Thoracic aorta (tissue), 2 donors: Measurements from ENCODE around the gene ZCCHC8. TPM values are rescaled to one million over a fixed set of nuclear protein-coding genes. Genes with fewer than 3 reads are reported as not detected.
"Not testable (repeated sequence)": the region's sequence is repeated elsewhere in the genome, so short reads cannot be mapped to it uniquely, and the experiment has no call there.

Source experiments
- ATAC-seq: fragments of 150-250 bp; one replicate; pipeline ENCODE4 v1.8.0; 2017; ENCODE audit warnings: low read depth; ENCODE audit not compliant: insufficient number of reproducible peaks, low FRiP score
- DNase-seq: peaks from one replicate; pipeline ENCODE4 v3.0.0-alpha.2; 2020; ENCODE audit warnings: low spot score
- H3K27ac ChIP-seq, 2 donors: fragments of 200-600 bp; sonication (generic); 1 replicate in 1 of 2; 2 replicates in 1 of 2; pipeline ENCODE4 v1.5.1; 2016; ENCODE audit warnings: mild to moderate bottlenecking in 2 of 2, moderate library complexity in 2 of 2
- H3K27me3 ChIP-seq: fragments of 200-600 bp; sonication (generic); replicated peaks from 2 replicates; pipeline ENCODE4 v1.6.0; 2016; ENCODE audit warnings: mild to moderate bottlenecking; ENCODE audit not compliant: insufficient read depth
- H3K36me3 ChIP-seq: fragments of 200-600 bp; sonication (generic); one replicate; pipeline ENCODE4 v1.5.1; 2016
- H3K4me1 ChIP-seq, 2 donors: fragments of 200-600 bp; sonication (generic); 1 replicate in 1 of 2; 2 replicates in 1 of 2; pipeline versions ENCODE4 v1.5.1 to v1.6.0; 2016; ENCODE audit warnings: low read depth in 2 of 2, mild to moderate bottlenecking in 1 of 2; ENCODE audit not compliant: control insufficient read depth in 1 of 2
- H3K4me3 ChIP-seq: fragments of 200-600 bp; sonication (generic); 2 replicates; pipeline ENCODE4 v1.5.1; 2016; ENCODE audit warnings: mild to moderate bottlenecking
- H3K9me3 ChIP-seq: fragments of 200-600 bp; sonication (generic); 2 replicates; pipeline ENCODE4 v1.5.1; 2016
- CTCF ChIP-seq: fragments of 200-600 bp; sonication (generic); IDR thresholded peaks from one replicate; pipeline ENCODE4 v1.5.1; 2019; ENCODE audit warnings: antibody characterized with exemption
- total RNA-seq, 2 donors: library from RNA; depleted of rRNA; stranded (reverse); fragments of >200 nt; gene quantifications; one replicate each; pipeline versions ENCODE4 v1.1.0 to v1.2.3, GENCODE V29; 2016

Gene ZCCHC8
- total RNA-seq, 2 donors from 2014 or later = 16.2 to 33.4 TPM

GRCh38 chr12:122518908-122519307 lies 18.2 kb upstream of the ZCCHC8 start:
- H3K27me3 ChIP-seq = no peaks in the 10 kb centered on the region
- no peak overlapping the region for H3K4me3 ChIP-seq
- no peak for ATAC-seq
- DNase-seq = no peak
- H3K36me3 ChIP-seq = peaks cover 67% of the 10 kb centered on the region
- peaks cover 18 to 26% of the 10 kb centered on the region in 2 donors for H3K4me1 ChIP-seq
- H3K27ac ChIP-seq = no peak overlapping the region
- no peak for TF ChIP-seq CTCF
- H3K9me3 ChIP-seq = no peaks in the 10 kb centered on the region

GRCh38 chr12:122517877-122518276 lies 17.1 kb upstream of the ZCCHC8 start:
- no peak for TF ChIP-seq CTCF
- ATAC-seq = no peak
- Histone ChIP-seq H3K36me3 (peaks cover 74% of the 10 kb centered on the region), H3K9me3 (no peaks in the 10 kb centered on the region), H3K27ac (no peak overlapping the region), H3K4me3 (no peak overlapping the region), H3K27me3 (no peaks in the 10 kb centered on the region), H3K4me1 (peaks cover 10 to 15% of the 10 kb centered on the region in 2 donors)
- no peak for DNase-seq

GRCh38 chr12:122516544-122517361 lies 16.0 kb upstream of the ZCCHC8 start:
- DNase-seq = no peak
- H3K36me3 ChIP-seq = peaks cover 83% of the 10 kb centered on the region
- TF ChIP-seq CTCF = no peak
- H3K9me3 ChIP-seq = no peaks in the 10 kb centered on the region
- peaks cover 0 to 4% of the 10 kb centered on the region in 2 donors for H3K4me1 ChIP-seq
- no peak for ATAC-seq
- no peak overlapping the region for H3K27ac ChIP-seq
- H3K27me3 ChIP-seq = no peaks in the 10 kb centered on the region
- H3K4me3 ChIP-seq = no peak overlapping the region

- DNase-seq (no peak), ATAC-seq (no peak)
- Histone ChIP-seq H3K9me3 (no peaks in the 10 kb centered on the region), H3K27ac (no peak overlapping the region), H3K36me3 (peaks cover 83% of the 10 kb centered on the region), H3K4me1 (no peaks in the 10 kb centered on the region), H3K27me3 (no peaks in the 10 kb centered on the region), H3K4me3 (no peak overlapping the region)
- no peak for TF ChIP-seq CTCF
These were observed 14.5 kb upstream of the ZCCHC8 start for GRCh38 chr12:122515275-122515674.

- no peak for ATAC-seq
- H3K4me1 ChIP-seq = no peaks in the 10 kb centered on the region
- H3K27me3 ChIP-seq = no peaks in the 10 kb centered on the region
- DNase-seq = no peak
- no peak overlapping the region for H3K27ac ChIP-seq
- peaks cover 89% of the 10 kb centered on the region for H3K36me3 ChIP-seq
- no peaks in the 10 kb centered on the region for H3K9me3 ChIP-seq
- H3K4me3 ChIP-seq = no peak overlapping the region
- TF ChIP-seq CTCF = no peak
These were observed 12.9 kb upstream of the ZCCHC8 start for GRCh38 chr12:122513660-122514059.

- H3K27me3 ChIP-seq, ATAC-seq, H3K27ac ChIP-seq, H3K9me3 ChIP-seq, H3K4me3 ChIP-seq, DNase-seq, H3K4me1 ChIP-seq: not testable (repeated sequence)
- peaks cover 89% of the 10 kb centered on the region for H3K36me3 ChIP-seq
These were observed 12.3 kb upstream of the ZCCHC8 start for GRCh38 chr12:122513028-122513427.
